WI38 (cell line): ENCODE data around the gene HMHB1.

ENCODE experiments used
- H3K4me3 ChIP-seq: 2 replicates; pipeline ENCODE4 v1.5.1; 2011; ENCODE audit warnings: low read depth, mild to moderate bottlenecking, control low read depth, low read length
- TF ChIP-seq, protein P1 (sequence below): IDR thresholded peaks from 2 replicates; pipeline ENCODE4 v1.5.1; 2012; ENCODE audit warnings: low read depth, mild to moderate bottlenecking, control low read depth, low read length

HMHB1 gene

DNA sequence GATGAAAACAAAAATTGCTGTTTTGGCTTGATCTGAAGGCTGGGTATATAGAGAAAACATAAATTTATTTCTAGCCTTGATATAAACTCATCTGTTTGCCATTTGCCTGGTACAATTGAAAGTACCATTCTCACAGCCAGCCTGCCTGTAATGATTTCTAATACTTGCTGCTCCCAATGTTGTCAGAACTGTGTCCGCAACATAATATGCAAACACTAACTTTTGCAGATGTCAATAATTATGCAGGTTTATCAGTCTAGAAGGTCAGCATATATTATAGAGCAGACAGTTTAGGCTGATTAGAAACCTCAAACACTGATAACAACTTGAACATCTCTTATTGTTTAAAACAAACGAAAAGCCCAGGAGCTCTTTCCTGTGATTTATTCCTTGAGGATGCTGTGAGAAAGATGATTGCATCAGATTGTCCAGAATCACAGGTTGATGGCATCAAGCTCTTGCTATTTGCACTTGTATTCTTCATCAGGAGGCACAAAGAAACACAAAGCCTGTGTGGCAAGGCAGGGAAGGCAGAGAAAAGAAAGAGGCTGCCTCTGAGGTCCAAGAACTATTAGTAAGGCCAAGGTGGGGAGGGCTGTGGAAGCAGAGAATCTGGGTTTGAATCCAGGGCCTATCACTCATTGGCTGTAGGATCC, 21.4 kb upstream of the HMHB1 start:
- H3K4me3 ChIP-seq = no peak overlapping the region
- TF ChIP-seq, protein P1, sequence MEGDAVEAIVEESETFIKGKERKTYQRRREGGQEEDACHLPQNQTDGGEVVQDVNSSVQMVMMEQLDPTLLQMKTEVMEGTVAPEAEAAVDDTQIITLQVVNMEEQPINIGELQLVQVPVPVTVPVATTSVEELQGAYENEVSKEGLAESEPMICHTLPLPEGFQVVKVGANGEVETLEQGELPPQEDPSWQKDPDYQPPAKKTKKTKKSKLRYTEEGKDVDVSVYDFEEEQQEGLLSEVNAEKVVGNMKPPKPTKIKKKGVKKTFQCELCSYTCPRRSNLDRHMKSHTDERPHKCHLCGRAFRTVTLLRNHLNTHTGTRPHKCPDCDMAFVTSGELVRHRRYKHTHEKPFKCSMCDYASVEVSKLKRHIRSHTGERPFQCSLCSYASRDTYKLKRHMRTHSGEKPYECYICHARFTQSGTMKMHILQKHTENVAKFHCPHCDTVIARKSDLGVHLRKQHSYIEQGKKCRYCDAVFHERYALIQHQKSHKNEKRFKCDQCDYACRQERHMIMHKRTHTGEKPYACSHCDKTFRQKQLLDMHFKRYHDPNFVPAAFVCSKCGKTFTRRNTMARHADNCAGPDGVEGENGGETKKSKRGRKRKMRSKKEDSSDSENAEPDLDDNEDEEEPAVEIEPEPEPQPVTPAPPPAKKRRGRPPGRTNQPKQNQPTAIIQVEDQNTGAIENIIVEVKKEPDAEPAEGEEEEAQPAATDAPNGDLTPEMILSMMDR = no peak

DNA sequence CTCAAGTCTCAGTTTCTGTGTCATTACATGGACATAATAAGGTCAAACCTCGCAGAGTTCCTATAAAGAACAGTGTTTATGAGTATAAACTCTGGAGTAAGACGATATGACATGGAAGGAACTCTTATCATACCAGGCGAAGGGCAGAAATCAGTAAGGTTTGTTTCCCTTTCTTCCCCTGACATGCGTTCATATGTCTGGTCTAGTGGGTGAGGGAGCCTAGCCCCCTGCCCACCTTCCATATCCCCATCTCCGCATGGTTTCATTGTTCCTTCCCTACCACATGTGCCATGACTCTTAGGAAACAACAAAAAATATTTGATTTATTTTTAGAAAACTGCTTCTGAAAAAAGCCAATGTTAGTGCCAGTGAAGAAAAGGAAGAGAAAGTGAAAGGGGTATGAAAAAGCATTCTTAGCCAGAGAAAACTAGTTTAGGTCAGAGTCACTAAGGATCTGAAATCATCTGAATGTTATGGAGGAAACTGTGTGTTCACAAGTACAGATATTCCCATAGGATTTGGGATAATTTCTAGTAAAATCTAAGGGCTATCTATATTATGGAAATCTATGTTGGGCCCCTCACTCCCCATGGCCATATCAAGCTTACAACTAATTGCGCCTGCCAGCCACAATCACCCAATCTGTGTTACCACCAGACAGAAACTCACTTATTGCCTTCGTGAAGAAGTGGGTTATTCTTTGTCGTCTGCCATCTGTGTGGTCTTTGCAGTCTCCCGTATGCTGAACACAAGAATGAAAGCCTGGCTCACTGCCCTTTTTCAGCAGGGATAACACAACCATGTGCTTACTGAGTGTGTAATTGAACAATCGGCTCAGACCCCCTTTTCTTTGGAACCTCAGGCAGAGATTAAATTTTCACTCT, 19.9 kb upstream of the HMHB1 start:
- no peak overlapping the region for H3K4me3 ChIP-seq
- TF ChIP-seq, protein P1 = no peak

DNA sequence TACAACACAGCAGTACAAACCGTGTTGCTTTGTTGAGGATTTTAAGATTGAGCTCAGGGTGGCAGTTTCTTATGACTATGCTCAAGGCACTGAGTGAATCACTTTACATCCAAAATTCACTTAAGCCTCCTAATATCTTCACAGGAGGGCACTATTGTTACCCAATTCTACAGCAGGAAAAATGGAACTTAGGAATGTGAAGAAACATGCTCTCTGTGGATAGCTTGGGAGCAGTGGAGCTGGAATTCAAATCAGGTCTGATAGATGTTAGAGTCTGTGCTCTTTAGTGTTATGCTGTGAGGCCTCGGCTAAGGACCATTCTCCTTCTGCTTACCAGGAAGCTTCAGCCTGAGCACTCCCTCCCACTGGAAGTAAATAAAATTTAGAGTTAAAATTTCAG, 18.7 kb upstream of the HMHB1 start:
- no peak overlapping the region for H3K4me3 ChIP-seq
- TF ChIP-seq, protein P1 = no peak

DNA sequence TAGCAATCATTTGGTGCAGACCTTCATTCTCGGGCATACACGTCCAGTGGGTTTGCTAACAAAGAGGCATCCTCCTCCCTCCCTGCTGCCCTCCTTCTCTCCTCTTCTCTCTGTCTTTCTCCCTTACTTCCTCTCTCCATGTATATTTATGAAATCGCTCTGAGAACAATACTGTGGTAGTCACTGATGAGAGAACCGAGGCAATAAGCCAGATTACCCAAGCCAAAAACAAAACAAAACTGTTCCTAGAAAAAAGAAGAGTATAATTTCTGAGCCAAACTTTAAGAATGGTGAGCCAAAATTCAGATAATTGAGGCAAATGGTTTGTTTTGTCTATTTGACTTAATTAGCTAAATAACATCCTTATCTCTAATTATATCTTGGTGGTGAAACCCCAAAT, 15.8 kb upstream of the HMHB1 start:
- TF ChIP-seq, protein P1 = no peak
- no peak overlapping the region for H3K4me3 ChIP-seq

DNA sequence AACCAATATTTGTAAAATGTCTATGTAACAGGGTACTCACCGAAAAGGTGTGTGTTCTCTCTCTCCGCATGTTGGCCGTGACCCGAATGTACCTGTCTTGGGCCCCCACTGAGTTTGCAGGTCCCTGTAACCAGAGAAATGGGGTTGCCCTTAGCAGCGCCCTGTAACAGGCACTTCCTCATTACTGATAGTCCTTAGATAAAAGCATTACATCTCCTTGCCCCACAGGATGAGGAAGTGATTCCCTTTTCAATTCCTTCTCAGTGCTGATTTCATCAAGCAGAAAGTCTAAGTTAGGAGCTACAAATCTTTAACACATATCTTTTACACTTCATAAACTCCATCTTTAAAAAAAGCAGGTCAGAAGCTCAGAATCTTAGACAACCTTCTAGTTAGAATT, 15.2 kb upstream of the HMHB1 start:
- no peak overlapping the region for H3K4me3 ChIP-seq
- TF ChIP-seq, protein P1 = no peak

DNA sequence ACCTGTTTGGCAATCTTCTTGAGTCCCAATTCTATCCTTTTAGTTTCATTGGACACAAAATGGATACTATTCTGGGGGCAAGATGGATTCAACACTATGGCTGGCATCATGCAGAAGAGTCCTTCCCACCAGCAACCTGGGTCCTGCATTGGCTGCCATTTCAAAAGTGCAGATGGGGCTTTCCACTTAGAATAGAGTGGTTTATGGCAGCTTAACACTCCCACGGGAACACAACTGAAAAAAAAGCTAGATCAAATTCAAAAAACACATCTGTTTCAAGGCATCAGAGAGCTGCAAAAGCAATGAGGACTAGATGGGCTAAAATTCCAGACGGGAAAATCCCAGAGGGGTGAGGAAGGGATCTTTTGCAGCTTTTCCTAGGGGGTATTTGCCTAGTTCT, 11.2 kb upstream of the HMHB1 start:
- H3K4me3 ChIP-seq = no peak overlapping the region
- TF ChIP-seq, protein P1 = no peak
